ENCODE measurements around the gene ACSL6.

ACSL6 gene

GRCh38 chr5:132046880-132047299, 35.4 kb upstream of the ACSL6 start:
- DNase-seq (ENCODE audit: low read depth) = no peak

- no peak for DNase-seq (ENCODE audit: low read depth)
Measured at GRCh38 chr5:132044207-132044606, 32.7 kb upstream of the ACSL6 start.

- DNase-seq (ENCODE audit: low read depth) = no peak
Measured at GRCh38 chr5:132037353-132037752, 25.9 kb upstream of the ACSL6 start.

- no peak for DNase-seq (ENCODE audit: low read depth)
Measured at GRCh38 chr5:132033122-132033521, 21.7 kb upstream of the ACSL6 start.

DNA sequence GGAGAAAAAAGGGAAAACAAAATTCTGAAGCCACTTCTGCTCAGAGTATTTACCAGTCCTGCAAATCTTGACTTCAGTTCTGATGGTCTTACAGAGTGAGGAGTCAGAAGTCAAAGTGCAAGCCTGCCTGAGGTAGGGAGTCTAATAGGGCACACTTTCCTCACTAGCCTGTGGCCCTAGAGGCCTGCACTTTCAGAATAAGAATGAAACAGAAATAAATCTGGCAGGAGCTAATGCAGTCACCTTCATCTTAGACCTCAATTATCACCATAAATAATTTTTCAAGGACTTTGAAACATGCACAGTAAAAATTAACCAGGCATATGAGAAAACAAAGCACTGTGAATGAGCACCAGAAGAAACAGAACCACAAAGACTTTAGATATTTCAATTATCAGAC, 20.7 kb upstream of the ACSL6 start:
- no peak for DNase-seq (ENCODE audit: low read depth)

DNA sequence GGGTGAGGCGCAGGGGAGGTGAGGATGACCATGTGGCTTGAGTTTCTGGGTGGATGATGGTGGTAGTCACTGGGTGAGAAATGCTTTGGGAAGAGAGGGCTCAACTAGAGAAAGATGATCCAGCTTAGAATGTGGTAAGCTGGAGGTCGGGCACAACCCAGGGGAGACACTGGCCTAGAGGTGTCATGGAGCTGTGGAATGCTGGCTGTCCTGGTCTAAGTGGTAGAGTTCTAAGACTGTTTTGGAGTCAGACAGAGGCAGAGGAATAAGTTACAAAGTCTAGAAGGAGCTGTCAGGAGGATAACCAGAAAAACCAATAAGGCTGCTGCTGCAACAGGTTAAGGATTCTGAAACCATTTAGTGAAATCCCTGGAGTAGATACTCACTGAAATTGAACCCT, 19.2 kb upstream of the ACSL6 start:
- no peak for DNase-seq (ENCODE audit: low read depth)

DNA sequence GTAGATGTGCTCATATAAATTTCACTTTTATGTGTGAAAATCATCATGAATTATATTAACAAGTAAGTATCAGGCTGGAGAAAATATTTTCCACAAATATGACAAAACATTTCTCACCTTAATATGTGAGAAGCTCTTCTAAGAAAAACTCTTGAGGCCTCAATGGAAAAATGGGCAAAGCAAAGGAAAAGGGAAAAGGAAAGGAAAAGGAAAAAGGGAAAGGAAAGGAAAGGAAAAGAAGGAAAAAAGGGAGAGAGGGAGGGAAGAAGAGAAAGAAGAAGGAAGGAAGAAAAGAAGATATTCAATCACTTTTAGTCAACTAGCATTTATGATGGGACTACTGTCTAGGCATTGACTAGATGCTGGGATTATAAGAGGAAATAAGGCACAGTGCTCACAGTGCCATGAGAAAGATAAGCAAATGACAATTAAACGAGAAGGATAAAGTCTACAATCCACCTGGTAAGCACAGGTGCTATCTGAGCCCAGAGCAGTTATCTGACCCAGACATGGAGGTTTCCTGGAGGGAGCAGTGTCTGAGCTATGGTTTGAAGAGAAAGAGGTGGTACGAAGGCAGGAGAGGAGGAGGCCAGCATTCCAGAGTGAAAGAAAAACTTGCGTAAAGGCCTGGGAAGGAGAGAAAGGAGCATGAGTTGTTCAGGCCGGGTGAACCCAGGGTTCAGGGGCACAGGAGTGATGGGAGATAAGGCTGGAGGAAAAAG, 18.3 kb upstream of the ACSL6 start:
- DNase-seq (ENCODE audit: low read depth) = no peak

DNA sequence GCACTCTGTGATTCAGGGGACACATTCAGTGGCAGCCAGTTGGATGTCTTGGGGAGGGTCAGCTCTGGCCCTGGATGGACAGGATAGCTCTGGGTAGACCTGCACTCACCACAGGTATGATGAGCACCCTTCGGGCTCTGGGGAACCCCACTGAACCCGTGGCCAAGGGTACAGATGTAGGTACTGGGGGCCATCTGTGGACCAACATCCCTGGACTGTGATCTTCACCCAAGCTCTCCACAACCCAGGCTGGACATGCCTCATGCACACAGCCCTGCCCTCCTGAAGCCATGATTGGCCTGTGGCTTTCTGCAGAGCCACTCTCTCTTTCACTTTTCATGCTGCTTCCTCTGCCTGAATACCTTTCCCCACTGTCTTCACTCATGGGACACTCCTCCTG, 15.6 kb upstream of the ACSL6 start:
- DNase-seq (ENCODE audit: low read depth) = no peak

DNA sequence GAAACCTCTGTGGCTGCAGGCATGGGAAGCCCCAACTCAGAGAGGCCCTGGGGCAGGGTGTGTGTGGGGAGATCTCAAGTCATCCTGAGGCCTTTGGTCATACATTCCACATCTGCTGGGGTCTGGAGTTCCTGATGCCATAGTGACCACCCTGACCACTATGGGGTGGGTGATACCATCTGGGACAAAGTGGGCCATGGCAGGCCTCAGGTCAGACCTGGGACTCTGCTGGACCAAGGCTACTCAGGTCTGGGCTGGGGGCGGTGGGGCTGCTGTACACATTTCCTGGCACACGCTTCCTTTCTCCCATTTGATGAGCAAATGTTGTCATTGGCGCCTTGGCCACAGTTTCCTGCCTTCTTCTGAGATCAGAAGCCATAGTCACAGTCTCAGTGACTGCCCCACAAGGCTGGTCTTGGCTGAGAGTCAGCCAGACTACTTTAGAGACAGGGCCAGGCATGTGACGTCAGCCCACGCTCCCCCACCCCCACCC, 15.1 kb upstream of the ACSL6 start:
- no peak for DNase-seq (ENCODE audit: low read depth)

GRCh38 chr5:132025403-132025971, 14.0 kb upstream of the ACSL6 start:
- DNase-seq (ENCODE audit: low read depth) = no peak

DNA sequence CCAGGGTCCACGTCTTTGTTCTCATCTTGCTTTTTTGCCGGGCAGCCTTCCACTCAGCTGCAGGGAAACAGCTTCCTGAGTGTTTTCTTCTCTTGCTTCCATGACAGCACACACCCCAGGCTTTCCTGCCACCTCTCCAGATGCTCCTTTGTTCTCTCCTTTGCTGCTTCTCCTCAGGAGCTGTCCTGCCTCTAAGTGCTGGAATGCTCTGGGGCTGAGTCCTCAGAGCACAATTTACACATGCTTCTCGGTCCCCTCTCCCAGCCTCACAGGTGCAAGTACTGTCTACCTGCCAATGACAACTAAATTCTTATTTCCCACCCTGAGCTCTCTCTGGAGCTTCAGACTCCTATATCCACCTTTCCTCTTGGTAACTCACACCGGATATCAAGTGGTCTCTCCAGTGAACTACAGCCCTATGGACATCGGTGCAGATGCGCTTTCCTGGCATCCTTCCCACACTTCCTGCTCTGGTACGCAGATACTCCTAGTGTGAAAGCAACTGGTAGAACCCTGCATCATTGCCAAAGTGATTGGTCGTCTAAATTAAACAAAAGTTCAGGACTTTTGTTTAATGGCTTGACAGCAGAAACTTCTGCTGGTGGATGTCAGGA, 13.4 kb upstream of the ACSL6 start:
- no peak for DNase-seq (ENCODE audit: low read depth)

DNA sequence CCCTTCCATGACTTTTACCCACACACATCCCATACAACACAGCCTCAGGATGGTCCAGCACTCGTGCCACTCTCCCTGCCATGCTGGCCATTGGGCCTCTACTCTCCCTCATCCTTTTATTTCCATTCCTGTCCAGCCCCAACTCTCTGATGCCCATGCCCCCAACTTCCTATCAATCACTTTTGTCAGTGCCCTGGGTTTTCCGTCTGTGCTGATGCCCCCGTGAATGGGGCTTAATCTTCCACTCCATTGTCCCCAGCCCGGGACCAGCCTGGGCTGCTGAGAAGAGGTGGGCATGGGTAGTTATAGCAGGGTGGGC, 12.6 kb upstream of the ACSL6 start:
- DNase-seq (ENCODE audit: low read depth) = no peak

DNA sequence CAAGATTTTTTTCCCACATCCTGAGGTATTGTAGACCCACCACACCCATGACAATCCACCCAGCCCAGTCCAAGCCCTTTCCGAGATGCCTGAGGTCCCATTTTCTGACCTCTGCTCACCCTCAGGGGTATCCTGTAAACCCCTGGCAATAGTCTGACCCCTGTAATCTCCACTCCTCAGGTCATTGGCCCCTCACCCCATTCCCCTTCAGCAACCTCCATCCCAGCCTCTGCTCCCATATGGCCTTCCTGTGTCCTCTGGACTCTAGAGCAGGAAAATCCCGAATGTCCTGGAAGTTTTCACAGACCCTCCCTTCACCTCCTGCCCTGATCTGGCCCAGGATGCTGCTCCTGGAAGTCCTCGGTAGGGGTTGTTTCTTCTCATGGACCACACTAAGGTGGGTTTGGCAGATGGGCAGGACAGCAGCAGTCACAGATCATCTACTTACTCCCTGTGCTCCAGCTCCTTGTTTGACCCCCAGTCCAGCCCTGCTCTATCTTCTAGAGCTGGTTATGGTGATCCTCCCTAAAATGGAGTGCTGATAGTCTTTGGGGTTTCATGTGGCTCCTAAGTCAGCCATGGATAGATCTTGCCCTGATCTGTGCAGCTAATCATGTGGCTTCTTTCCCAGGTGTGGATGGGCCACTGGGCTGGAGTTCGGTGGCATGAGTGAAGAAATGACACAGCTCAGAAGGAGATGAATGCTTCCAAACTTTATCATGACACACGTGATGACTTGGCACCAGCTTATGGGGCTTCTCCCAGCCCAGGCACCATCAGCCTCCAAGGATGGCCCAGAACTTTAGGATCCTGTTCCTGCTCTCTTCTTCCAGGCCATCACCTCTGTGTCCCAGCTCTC, 12.0 kb upstream of the ACSL6 start:
- no peak for DNase-seq (ENCODE audit: low read depth)

DNA sequence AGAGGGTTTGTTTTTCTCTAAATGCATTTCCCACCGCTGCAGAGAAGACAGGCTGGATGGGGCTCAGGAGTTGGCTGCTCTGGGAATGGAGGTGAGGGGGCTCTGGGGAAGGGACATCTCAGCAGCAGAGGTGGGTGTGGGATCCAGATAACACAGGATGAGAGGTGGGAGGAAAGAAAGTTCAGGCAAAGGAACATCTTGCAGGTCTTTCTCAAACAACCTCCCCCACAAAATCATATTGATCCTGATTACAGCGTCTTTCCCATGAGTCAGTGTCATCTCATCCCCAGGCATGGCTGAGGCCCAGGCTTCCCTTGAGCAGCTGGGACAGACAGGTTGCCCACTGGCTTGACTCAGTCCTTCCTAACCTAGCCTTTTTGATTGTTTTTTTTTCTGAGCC, 11.3 kb upstream of the ACSL6 start:
- no peak for DNase-seq (ENCODE audit: low read depth)

- no peak for DNase-seq (ENCODE audit: low read depth)
Measured at GRCh38 chr5:132021654-132022053, 10.2 kb upstream of the ACSL6 start.

GRCh38 chr5:132020568-132021339, 9.3 kb upstream of the ACSL6 start:
- DNase-seq (ENCODE audit: low read depth) = no peak

- DNase-seq (ENCODE audit: low read depth) = no peak
Measured at GRCh38 chr5:132019857-132020555, 8.5 kb upstream of the ACSL6 start.

DNA sequence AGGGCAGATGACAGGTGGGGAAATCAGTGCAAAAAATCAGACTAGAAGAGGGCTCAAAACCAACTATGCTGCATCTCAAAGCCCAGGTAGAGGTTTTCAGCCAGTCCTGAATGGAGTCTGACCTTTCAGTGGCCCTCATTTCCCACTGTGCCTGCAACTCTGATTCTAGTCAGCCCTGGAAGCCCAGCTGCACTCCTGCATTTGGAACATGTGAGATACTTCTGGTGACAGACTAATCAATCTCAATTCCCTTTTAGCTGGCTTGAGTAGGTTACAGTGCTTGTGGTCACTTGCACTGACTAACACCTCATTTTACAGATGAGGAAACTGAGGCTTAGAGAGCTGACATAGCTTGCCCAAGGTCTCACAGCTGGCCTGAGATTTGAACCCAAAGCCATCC, 7.9 kb upstream of the ACSL6 start:
- no peak for DNase-seq (ENCODE audit: low read depth)

GRCh38 chr5:132017738-132018625, 6.5 kb upstream of the ACSL6 start:
- no peak for DNase-seq (ENCODE audit: low read depth)

DNA sequence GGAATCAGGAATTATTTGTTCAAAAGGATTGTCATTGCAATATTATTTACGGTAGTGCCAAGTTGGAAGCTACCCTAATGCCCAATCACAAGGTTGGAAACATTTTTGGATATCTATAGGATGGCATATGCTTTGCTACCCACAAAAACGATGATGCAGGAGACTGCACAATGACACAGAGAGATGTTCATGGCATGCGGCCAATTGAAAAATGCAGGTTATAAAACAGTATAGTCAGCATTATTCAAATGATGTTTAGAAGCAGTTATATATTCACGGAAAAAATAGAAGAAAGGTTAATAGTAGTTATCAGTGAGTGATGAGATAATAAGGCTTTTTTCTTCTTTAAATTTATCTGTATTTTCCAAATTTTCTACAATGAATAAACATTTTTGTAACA, 5.9 kb upstream of the ACSL6 start:
- no peak for DNase-seq (ENCODE audit: low read depth)
